NCI-H748 treated with DMSO at 0.1 percent for 48 hours (cell line): Measurements from ENCODE around the gene ATRNL1.
"Not testable (repeated sequence)": the region's sequence is repeated elsewhere in the genome, so short reads cannot be mapped to it uniquely, and the experiment has no call there.

Source experiments
- DNase-seq: peaks from one replicate; lab custom pipeline; 2025; lab: John Stamatoyannopoulos, UW

ATRNL1 gene

DNA sequence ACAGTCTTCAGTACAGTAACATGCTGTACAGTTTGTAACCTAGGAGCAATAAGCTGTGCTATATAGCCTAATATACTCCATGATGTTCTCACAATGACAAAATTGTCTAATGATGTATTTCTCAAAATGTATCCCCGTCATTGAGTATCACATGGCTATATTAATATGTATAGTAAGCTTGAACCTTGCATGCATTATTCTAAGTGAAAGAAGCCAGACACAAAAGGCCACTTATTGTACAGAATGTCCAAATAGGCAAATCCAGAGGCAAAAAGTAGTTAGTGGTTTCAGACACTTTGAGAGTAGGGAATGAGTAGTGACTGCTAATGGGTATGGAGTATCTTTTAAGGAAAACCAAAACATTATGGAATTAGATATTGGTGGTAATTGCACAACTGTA is 545.1 kb downstream of the ATRNL1 start:
- DNase-seq: no peak

DNA sequence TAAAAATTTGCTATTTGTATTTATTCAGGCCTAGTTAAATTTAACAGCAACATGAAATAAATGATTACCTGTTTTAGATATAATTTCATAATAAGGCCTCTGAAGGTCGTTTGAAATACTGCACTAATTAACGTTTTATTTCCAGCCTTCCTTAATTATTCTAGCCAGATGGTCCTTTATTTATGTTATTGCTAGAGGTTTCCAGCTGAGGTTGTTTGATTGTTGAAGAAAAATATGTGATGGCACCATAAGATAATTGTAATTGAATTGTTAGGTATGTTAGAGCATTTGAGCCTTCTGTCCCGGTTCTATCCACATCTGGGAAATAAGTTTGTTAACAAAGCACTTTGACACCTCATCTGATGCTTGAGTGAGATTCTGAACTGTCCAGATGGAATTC is 556.1 kb downstream of the ATRNL1 start:
- DNase-seq: no peak

DNA sequence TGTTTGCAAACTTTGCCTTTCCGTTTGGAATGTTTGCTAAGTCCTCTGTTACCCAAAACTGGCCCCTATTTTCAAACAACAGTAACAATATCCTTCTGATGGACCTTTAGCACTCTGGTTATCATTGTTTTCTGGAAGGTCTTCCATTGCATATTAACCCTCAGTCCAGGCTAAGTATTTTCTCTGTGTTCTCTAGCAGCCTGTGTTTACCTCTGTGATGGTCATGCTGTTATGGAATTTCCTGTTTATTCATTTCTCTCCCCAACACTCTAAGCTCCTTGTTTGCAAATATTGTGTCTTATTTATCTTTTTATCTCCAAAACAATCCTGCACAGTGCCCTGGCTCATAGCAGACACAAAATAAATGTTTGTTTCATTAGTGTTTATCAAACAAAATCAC is 560.3 kb downstream of the ATRNL1 start:
- DNase-seq: no peak

GRCh38 chr10:115654961-115655360 is 561.8 kb downstream of the ATRNL1 start:
- DNase-seq: no peak

DNA sequence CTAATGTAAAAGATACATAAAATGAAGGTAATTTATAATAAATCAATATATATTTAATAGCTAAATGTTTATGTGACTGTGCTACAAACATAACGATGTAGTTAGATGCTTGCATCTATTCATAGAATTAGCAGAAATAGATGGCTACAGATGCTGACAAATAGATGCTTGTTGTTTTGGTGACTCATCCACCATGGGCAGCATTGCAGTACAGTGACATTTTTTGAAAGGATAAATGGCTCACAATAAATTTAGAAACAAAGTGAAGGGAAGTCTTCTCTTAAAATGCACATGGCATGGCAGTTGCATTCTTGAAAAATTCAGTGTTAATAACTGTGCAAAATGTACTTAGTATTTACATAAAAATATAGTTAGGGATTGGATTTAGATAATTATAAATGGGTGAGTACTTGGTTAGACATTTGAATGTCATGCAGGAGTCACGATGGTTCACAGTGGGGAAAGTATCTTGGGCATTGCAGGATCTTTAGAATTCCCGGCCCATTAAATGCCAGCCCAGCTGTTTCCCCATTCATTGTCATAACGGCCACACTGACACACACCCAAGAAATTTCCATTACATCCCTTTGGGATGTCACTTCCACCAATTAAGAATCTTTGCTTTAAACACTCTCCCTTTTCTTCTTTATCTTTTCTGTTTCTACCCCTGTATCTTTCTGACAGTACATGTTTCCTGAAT is 564.1 kb downstream of the ATRNL1 start:
- no peak for DNase-seq

DNA sequence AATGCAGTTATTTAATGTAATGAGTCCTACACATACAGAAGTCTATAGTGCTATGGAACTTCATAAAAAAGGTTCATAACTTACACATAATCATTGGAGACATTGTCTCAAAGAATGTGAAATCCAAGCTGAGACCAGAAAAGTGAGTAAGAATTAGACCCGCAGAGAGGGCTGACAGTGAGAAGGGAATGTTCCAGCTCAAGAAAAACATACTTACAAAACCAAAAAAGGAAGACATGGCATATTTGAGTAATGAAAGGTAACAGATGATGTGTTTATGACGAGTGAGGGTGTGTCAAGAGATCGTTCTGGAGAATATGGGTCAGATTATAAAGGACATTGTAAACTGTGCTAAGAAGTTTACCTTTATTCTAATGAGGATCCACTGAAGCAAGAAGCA is 566.5 kb downstream of the ATRNL1 start:
- no peak for DNase-seq

DNA sequence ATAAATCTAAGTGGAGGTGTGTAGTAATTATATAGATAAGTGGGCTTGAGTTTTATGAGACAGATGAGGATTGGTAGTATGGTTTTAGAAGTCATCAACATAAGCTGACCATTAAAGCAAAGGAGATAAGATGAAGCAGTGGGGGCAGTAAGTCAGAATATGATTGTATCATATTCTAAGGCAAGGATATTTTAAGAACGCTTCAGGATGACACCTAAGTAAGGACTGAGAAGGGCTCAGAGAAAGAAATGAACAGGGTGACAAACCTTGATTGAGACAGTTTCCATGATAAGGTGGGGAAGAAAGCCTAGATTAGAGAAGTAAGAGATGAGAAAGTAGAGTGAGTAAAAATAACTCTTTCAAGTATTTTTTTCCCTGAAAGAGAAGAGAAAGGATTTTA is 567.2 kb downstream of the ATRNL1 start:
- no peak for DNase-seq

GRCh38 chr10:115662422-115662821 is 569.3 kb downstream of the ATRNL1 start:
- DNase-seq: no peak

- DNase-seq: no peak
Measured at GRCh38 chr10:115665549-115665948, 572.4 kb downstream of the ATRNL1 start.

DNA sequence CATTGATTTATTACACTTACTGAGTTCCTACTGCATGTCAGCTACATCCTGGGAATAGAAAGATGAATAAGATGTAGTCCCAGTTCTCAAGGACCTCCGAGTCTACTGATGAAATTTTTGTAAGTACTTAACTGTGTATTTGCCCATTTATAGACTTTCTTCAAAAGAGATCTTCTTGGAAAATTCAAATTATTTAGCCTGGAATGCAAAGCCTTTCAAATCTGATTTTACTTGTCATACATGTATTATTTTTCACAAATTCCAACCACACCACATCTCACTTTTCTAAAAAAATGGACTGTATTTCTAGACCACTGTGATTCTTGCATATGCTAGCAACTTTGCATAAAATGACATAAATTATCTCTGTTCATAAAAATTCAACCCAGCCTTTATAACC is 581.3 kb downstream of the ATRNL1 start:
- no peak for DNase-seq

DNA sequence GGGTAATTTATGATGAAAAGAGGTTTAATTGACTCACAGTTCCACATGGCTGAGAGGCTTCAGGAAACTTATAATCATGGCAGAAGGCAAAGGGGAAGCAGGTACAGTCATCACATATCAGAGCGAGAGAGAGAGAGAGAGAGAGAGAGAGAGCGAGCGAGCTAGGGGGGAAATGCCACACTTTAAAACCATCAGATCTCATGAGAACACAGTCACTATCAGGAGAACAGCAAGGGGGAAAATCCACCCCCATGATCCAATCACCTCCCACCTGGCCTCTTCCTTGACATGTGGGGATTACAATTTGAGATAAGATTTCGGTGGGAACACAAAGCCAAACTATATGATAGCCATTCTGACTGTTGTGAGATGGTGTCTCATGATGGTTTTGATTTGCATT is 603.6 kb downstream of the ATRNL1 start:
- DNase-seq: no peak

DNA sequence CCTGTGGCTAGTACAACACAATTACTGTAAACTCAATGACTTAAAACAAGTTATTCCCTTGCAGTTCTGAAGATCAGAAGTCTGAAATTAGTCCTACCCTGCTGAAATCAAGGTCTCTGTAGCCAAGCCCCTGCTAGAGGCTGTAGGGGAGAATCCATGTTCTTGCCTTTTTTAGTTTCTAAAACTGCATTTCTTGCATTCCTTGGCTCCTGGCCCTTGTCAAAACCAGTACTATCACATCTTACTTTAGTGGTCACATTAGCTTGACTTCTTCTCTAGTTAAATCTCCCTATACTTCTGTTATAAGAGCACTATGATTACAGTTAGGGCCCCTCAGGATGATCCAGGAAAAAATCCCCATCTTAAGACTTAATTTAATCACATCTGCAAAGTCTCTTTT is 612.9 kb downstream of the ATRNL1 start:
- no peak for DNase-seq

DNA sequence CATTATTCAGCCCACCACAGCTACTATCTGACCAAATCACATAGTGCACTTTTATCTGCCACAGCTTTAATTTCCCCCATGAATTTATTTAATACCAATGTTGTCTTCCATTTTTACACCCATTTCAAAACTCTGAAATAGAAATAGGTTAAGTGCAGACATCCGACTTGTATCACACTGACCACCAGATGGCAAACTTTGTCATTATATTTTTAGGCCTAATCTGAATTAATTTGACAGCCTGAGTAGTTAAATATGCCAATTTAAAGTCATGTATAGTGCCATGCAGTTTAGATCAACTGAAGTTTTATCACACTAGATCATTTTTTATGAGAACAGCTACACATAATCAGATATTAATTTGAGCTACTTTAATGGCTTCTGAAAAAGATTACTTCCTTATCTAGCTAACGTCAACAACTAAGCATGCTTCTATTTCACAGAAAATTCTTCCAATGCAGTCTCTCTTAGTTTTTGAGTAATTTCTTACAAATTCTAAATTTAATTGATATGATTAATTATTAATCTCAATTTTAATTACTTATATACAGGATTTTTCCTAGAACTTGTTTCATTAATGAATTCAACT is 613.4 kb downstream of the ATRNL1 start:
- DNase-seq: no peak

- no peak for DNase-seq
Measured at GRCh38 chr10:115710136-115710535, 617.0 kb downstream of the ATRNL1 start.

DNA sequence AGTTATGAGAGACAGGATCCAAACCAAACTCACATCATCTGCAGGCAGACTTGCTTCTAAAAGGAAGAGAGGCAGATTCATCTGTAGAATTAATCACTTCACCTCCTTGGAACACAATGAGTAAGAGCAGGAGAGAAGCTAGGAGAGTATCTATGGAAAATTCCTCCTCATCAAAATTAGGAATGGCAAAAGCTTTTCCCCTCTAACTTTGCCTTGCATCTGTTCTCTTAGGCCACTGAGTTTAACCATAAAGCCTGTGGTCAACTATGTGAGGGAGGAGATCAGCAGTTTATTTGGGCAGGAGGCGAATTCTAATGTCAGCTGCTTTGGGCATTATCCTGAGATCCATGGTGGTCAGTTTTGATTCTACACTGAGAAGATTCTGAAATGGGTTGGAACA is 618.1 kb downstream of the ATRNL1 start:
- no peak for DNase-seq

GRCh38 chr10:115720121-115720520 is 627.0 kb downstream of the ATRNL1 start:
- DNase-seq: no peak

GRCh38 chr10:115727129-115727528 is 634.0 kb downstream of the ATRNL1 start:
- DNase-seq: no peak

DNA sequence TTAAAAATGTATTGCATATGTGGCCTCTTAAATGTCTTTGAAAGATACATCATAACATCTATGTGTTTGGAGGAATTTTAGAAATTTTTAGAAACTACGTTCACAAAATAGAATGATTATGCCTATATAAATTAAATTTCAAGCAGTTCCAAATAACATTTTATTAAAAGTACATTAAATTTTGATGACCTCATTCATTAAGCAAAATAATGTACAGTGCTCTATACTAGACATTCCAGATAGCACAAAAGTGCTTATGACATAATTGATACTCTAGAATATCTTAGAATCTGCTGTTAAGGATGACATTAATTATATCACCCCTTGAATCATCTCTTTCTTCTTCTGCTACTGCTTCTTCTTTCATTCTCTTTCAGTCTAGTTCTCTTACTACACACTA is 650.9 kb downstream of the ATRNL1 start:
- no peak for DNase-seq

- no peak for DNase-seq
Measured at GRCh38 chr10:115745943-115746342, 652.8 kb downstream of the ATRNL1 start.

- no peak for DNase-seq
Measured at GRCh38 chr10:115747811-115748210, 654.6 kb downstream of the ATRNL1 start.

GRCh38 chr10:115758488-115758887 is 665.3 kb downstream of the ATRNL1 start:
- DNase-seq: not testable (repeated sequence)

DNA sequence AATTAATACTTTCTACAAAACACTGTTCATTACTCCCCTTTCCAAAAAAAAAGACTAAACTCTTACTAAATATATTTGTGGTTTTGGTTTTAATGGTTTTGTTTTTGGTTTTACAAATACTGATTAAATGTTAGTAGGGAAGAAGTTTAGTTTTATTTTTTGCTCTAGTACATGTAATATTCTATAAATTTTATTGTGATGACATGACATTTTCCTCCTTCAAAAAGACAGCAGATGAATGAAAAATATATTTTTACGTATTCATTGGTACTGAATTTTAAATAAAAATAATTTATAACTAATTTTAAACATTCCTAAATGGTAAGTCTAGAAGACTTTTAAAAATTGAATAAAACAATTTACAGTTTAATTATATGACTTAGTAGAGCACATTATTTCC is 667.0 kb downstream of the ATRNL1 start:
- no peak for DNase-seq

DNA sequence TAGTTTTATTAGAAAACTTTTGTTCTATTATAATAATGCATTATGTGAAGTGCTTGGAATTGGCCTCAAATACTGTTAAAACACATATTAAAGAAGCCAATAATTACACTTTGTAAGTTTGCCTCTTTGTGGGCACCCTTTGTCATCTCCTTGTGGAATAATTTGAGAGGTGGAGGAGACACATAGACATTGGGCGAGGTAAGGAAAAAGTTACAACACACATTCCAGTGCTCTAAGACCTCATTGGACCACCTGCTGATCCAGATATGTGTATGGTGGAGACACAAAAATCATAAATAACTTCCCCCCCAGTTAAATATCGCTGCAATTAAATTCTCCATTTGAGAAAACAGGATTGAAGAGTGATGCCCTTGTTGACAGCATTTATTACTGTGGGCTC is 668.0 kb downstream of the ATRNL1 start:
- DNase-seq: no peak

DNA sequence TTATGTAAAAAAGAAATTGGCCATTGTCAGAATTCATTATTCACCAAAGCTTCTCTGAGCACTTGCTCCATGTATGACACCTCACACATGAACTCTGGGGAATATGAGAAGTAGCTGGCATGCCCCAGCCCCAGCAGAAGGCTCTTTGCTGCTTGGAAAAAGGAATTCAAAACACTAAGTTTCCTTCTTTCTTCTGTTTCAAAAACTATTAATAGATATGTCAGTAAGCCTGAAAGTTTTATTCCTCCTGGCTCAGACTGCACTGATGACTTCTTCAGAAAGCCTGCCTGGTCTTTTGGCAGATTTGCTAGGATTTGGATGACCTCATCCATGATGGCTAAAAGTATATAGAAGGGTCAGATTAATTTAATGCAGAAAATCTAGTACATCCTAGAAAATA is 668.9 kb downstream of the ATRNL1 start:
- DNase-seq: no peak
